Raji (cell line): ENCODE data around the gene MDFIC2.

Experiments
- POLR2A ChIP-seq: IDR thresholded peaks from 2 replicates; pipeline ENCODE4 v1.6.1; 2011; ENCODE audit warnings: low read depth, low read length, control low read depth; ENCODE audit not compliant: insufficient read depth

MDFIC2 gene

GRCh38 chr3:70149714-70150400 lies 162.6 kb downstream of the MDFIC2 start:
- no peak for TF ChIP-seq POLR2A
